NCI-H460 (cell line): Measurements from ENCODE around the gene BLTP2. TPM values are rescaled to one million over a fixed set of nuclear protein-coding genes. Genes with fewer than 3 reads are reported as not detected.
"Not testable (repeated sequence)": the region's sequence is repeated elsewhere in the genome, so short reads cannot be mapped to it uniquely, and the experiment has no call there.

Experiments
- DNase-seq: peaks from one replicate; pipeline ENCODE4 v3.0.0-alpha.2; 2016; ENCODE audit warnings: low read depth; ENCODE audit errors: extremely low read depth
- polyA plus RNA-seq: library from polyadenylated mRNA; depleted of rRNA; stranded (reverse); fragments of >200 nt; gene quantifications from 2 replicates; pipeline ENCODE4 v1.2.3, GENCODE V29; 2014; cell fraction: nucleus; rRNA removed
- total RNA-seq: library from RNA; depleted of rRNA; stranded (reverse); fragments of >200 nt; shearing (Covaris generic); gene quantifications from 2 replicates; pipeline ENCODE4 v1.2.3, GENCODE V29; 2014; rRNA removed

The BLTP2 gene
- 109 and 134 TPM in 2 replicates for total RNA-seq
- polyA plus RNA-seq, result 90.5 and 108 TPM in 2 replicates

DNA sequence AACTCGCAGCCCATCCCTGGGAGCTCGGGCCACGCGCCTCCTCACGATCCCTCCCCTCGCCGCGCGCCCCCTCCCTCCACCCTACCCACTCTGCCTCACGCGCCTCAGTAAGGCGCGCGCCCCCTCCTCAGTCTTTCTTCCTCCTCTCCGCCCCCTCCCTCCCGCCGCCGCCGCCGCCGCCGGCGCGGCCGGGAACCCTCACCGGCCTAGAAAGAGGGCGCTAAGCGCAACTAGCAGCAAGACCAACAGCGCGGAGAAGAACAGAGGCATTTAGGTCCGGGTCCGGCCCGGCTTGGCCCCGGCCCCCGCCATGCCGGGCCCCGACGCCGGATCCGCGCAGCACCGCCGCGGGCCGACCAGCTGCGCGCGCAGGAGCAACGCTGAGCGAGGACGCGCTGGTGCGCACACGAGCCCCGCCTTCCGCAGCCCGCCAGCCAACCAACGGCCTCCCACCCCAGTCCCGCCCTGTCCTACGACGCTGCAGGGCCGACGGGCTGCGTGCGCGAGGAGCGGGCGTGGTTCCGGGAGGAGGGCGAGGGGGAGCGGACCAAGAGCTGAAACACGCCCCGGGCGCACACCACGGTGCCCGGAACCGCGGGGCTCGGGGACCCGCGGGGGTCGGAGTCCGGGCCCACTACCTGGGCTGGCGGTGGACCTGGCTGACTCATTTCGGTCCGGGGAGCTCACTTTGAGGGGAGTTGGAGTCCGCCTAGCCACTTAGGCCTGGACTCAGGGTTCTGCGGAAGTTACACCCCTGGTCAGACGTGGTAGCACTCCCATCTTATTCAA, at the start of gene BLTP2:
BLTP2 (minus strand) TSS at position 372 of the 789 bp plus-strand sequence; CDS start at position 270, 102 bp downstream.
- DNase-seq, result peak; percentile 95

DNA sequence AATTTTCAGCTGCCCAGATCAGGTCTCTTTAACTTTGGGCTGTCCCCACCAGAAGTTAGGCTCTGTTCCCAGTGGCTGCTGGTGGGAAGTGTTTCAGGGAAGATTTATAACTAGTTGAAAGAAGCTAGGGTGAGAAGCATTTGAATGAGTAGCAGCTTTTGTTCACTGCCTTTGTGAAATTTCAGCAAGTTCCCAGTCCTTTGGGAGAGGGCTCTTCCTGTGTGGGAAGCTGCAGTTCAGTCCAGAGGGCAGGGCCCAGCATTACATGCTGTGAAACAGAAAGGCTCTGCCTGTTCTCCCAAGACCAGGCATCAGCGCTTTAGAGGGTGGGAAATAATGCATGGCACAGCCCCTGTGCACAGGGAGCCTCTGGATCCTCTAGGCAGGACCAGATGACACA, 48.9 kb upstream of the BLTP2 start:
- no peak for DNase-seq

DNA sequence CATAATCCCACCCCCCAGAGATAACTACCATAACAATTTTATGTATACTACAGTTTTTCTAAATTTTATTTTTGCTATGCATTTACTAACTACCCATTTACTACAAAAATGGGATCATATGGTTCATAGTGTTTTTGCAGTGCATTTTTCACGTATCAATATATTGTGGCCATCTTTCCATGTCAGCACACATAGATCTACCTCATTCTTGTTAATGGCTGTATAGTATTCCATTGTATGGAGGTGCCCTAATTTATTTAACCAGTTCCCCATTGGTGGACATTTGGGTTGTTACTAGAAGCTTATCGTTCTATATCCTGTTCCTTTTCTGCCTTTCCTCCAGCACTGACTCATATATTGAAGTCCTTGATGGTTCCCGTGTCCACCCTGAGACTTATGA, 44.1 kb upstream of the BLTP2 start:
- no peak for DNase-seq

DNA sequence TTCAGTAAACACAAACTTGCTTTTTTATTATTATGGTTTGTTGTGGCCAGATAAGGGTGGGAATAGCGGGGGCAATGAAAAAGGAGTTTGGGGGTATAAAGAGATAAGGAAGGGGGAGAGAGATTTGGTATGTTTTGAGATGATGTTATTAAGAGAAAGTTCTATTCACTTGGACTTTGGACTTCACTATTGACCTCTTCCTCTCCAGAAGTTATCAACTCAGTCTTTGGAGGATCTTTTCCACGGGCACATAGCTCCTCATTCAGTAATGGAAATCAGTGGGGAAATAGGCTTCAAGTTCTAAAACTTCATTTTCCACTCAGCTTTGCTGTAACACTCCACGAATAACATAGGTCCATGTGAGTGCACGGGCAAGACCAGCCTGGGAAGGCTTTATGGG, 43.5 kb upstream of the BLTP2 start:
- no peak for DNase-seq

DNA sequence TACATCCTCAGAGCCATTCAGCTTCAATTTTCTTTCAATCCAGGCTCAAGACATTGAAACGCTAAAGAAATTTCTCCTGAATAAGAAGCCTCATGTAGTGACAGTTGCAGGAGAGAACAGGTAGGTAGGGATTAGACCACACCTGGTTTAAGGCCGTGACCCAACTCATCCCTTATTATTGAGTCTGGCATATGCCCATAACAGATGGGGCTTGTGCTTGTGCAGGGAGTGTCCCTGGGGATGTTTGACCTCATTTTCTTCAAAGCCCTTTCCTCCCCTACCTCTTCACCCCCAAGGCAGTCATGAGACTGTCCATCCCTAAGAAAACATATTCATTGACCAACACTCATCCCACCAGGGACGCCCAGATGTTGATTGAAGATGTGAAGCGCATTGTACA, 41.3 kb upstream of the BLTP2 start:
- no peak for DNase-seq

DNA sequence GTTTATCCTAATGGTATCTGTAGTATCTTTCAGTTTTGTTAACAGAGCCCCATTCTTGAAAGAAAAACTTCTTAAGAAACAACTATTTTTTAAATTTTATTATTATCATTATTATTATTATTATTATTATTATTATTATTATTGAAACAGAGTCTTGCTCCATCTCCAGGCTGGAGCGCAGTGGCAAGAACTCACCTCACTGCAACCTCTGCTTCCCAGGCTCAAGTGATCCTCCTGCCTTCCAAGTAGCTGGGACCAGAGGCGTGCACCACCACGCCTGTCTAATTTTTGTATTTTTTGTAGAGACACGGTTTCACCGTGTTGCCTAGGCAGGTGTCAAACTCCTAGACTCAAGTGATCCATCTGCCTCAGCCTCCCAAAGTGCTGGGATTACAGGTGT, 40.4 kb upstream of the BLTP2 start:
- DNase-seq, result no peak

DNA sequence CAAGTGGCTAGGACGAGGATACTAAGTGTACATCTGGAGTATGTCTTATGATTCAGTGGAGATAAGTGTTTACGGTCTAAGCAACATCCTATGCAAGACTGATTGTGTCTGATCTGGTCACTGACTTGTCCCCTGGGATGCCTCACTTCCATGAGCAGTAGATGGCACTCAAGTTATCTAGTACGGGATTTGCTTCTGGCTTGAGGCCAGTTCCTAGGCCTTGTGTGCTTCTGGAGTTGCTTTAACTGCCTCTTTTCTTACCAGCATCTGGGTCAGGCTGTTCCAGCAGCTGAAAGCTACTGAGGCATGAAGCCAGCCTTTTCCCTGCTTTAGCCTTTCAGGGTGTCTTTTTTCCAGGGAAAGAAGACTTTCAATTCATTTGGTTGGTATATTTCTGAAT, 40.0 kb upstream of the BLTP2 start:
- peak; percentile 74 for DNase-seq

DNA sequence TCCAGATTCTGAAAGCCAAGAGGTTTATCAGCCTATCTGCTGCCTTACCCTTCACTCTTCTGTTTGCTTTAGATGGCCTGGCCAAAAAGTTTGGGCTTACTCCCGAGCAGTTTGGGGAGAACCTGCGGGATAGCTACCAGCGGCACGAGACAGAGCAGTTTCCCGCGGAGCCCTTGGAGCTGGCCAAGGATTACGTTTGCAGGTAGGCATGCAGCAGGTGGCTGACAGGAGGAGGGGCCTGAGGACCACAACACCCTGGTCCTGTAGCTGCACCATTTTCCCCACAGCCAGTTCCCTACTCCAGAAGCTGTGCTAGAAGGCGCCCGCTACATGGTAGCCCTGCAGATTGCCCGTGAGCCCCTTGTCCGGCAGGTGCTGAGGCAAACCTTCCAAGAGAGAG, 37.7 kb upstream of the BLTP2 start:
- DNase-seq, result no peak

DNA sequence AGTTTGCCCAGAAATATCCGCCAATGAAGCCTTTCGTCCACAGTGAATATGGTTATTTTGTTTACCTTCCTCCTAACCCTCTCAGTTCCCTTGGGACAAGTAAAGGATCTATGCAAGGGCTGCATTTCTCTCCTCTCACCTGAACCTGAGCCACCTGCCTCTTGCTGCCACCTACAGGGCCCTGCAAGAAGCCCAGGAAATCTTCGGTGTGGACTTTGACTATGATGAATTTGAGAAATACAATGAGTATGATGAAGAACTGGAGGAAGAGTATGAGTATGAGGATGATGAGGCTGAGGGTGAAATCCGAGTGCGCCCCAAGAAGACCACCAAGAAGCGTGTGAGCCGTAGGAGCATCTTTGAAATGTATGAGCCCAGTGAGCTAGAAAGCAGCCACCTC, 31.0 kb upstream of the BLTP2 start:
- peak; percentile 18 for DNase-seq

DNA sequence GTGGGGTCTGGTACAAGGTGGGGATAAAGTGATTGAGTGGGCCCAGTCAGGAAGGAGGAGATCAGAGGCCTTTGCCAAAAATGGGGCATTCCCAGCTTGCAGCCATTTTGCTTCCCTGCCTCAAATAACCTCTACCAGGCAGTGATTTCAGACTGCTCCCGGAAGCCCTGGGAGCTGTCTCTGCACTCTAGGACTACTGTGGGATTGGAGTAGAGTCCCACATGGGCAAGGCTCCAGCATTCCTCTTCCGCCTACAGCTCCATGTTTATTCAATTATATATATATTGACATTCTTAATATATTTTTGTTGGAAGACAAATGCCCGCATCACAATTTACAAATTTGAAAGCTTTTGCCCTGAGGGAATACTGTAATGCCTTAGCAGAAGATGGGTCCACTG, 30.5 kb upstream of the BLTP2 start:
- DNase-seq, result no peak

DNA sequence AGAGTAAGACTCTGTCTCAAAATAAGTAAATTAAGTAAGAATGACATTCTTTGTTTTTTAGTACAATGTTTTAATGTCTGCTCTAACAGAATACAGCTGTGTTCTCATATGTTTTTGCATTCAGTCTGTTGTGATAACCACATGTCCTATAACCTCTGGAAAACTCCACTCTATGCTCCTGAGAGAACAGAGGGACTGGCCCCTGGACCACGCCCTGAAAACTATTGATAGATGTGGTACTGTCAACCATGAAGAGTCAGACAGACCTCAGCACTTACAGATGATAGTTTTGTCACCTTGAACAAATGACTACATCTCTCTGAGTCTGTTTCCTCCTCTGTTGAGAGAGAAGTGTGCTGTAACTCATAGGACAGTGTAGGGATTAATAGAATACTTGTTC, 25.0 kb upstream of the BLTP2 start:
- no peak for DNase-seq

DNA sequence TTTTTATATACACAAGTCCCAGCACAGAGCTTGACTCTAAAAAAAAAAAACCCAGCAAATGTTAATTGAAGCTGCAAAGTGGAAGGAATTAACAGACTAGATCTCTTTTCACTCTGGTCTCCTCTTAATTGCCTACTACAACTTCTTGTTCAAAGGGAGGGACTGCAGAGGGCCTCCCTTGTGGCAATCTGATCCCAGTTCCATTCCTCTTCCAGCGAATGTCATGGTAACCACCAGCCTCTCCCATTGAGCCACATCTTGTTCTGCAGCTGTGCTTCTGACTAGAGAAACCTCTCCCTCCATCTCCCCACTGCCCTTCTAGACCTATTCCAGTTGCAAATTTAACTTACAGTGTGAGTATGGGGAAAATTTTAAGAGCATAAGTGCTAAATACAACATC, 22.9 kb upstream of the BLTP2 start:
- DNase-seq, result no peak

DNA sequence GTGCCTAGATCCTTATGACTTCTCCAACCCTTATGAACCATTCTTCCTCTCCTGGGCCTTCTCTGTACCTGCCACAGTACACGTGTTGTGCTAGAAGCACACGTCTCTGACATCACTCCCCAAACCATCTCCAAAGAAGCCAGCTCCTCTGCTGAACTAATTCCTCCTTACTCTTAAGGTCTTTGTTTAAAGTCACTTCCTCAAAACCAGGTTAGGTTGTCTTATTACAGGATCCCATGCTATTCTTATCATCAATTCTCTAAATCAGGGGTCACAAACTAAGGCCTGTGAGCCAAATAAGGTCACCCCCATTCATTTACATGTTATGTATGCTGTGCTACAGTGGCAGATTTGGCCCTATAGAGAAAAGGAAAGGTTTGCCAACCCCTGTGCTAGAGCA, 21.0 kb upstream of the BLTP2 start:
- no peak for DNase-seq

DNA sequence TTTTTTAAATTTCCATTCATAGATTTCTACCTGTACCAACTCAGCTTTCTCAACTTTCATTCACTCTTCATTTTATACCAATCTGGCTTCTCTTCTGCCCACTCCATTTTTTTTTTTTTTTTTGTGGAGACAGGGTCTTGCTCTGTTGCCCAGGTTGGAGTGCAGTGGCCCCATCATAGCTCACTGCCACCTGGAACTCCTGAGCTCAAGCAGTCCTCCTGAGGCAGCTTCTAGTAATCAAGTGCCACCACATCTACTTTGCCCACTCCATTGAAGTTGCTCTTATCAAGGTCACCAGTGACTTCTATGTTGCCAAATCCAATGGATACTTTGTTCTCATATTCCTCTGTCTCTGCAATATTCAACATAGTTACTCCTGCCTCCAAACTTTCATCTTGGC, 18.8 kb upstream of the BLTP2 start:
- no peak for DNase-seq

DNA sequence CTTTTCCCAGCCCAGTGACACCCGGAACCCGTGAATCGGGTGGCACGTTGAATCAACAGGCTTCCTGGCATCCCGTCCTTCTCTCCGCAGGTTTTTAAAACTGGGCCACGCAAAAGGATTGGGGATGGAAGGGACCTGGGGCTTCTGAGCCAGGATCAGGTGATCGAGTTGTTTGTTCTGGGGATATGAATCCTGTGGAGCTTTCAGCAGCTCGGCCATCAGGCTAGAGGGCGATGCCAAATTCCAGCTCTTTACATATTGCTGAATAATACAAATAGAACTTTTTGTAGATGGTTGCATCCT, 17.5 kb upstream of the BLTP2 start:
- no peak for DNase-seq

DNA sequence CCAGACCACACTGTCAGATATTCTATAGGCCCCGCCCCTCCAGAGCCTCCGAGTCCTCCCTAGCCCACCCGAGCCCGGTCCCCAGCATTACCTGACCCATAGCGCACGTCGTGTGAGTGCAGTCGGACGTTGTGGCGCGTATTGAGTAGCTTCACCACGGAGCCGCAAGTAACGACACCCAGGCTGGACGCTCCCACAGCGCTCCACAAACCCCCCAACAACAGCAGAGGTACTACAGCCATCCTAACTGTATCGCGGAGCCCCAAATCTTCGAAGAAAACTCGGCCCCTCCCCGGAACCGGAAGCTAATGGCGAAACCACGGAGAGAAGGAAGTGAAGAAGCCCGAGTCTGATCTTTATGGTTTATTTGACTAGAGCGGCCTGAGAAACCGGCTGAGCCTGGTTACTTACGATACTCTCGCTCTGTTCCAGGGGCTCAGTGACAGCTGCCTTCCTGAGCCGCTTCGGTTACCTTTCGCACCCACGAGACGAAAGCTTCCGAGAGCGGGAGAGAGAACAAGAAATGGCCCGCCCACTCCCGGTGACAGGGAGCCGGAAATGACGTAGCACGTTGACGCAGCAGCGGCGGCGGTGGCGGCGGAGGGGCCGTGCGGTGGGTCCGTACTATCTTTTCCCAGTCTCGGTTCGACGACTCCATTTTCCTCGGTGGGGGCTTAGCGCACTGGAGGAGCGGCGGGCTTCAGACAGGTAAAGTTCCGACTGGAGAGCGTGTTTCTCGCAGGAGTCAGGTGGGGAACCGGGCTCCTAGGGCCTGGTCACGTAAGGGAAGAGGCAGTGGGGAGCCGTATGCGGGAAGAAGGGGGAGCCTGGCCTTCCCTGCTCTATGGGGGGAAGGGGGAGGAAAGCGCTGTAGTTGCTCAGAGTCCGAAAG, 16.9 kb upstream of the BLTP2 start, which contains the start of the genes SDF2 and SUPT6H:
SDF2 (minus strand) TSS at position 272 of the 892 bp plus-strand sequence; CDS start at position 242, 30 bp downstream.
SUPT6H (plus strand) TSS at position 571 of the 892 bp plus-strand sequence. CDS start 11,197 bp downstream, outside the sequence.
- peak; percentile 78 for DNase-seq

DNA sequence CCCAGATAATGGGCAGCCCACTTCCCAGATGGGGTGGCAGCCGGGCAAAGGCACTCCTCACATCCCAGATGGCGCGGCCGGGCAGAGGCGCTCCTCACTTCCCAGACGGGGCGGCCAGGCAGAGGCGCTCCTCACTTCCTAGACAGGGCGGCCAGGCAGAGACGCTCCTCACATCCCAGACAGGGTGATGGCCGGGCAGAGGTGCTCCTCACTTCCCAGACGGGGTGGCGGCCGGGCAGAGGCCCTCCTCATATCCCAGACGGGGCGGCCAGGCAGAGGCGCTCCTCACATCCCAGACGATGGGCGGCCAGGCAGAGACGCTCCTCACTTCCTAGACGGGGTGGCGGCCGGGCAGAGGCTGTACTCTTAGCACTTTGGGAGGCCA, 14.5 kb upstream of the BLTP2 start:
- DNase-seq, result not testable (repeated sequence)

DNA sequence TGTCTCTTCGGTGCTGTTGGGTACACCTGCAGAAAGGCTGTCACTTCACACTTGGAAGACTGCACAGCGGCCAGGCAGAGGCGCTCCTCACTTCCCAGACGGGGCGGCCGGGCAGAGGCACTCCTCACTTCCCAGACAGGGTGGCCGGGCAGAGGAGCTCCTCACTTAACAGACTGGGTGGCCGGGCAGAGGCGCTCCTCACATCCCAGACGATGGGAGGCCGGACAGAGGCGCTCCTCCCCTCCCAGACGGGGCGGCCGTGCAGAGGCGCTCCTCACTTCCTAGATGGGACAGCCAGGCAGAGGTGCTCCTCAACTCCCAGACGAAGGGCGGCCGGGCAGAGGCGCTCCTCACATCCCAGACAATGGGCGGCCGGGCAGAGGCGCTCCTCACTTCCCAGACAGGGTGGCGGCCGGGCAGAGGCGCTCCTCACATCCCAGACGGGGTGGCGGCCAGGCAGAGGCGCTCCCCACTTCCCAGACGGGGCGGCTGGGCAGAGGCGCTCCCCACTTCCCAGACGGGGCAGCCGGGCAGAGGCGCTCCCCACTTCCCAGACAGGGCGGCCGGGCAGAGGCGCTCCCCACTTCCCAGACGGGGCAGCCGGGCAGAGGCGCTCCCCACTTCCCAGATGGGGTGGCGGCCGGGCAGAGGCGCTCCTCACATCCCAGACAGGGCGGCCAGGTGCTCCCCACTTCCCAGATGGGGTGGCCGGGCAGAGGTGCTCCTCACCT, 14.0 kb upstream of the BLTP2 start:
- DNase-seq, result not testable (repeated sequence)

DNA sequence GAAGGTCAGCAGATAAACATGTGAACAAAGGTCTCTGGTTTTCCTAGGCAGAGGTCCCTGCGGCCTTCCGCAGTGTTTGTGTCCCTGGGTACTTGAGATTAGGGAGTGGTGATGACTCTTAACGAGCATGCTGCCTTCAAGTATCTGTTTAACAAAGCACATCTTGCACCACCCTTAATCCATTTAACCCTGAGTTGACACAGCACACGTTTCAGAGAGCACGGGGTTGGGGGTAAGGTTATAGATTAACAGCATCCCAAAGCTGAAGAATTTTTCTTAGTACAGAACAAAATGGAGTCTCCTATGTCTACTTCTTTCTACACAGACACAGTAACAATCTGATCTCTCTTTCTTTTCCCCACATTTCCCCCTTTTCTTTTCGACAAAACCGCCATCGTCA, 13.4 kb upstream of the BLTP2 start:
- DNase-seq, result not testable (repeated sequence)

DNA sequence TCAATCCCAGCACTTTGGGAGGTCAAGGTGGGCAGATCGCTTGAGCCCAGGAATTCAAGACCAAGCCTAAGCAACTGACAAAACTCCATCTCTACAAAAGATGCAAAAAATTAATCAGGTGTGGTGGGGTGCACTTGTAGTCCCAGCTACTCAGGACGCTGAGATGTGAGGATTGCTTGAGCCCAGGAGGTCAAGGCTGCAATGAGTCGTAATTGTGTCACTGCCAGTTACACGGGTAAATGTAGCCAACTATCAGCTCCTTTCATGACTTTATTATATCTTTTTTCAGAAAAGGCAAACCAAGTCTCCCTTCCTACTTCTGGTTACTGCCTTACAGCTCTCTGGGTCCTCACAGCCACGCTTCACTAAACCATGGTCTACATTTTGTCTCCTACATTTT, 12.8 kb upstream of the BLTP2 start:
- no peak for DNase-seq

DNA sequence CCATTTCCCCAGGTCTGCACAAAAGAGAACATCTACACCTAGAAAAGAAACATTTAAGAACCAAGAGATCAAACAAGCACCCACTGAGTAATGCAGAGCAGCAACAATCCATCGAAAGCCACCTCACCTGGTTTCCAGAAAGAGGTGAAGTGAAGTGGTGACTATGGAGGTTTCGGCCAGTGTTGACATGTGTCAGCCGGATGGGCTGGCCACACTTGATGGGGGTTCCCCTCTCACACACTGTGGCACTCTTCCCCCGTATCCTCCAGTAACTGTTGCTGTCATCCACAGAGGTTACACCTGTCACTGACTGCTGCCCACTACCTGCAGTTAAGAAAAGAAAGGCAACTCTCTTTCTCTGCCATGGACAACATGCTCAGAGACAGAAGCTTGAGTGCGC, 10.2 kb upstream of the BLTP2 start:
- no peak for DNase-seq
